CD4-positive, alpha-beta T cell treated with Interleukin-2 at 100 ng/mL for 4 hours (primary cell): ENCODE data around the gene NDUFB10.

Source experiments
- DNase-seq: peaks from one replicate; pipeline ENCODE4 v3.0.0-alpha.2; 2020; ENCODE audit warnings: low spot score

The NDUFB10 gene

GRCh38 chr16:1984347-1985225, 25.2 kb downstream of the NDUFB10 start:
- DNase-seq: no peak

- no peak for DNase-seq
These were observed 26.3 kb downstream of the NDUFB10 start for GRCh38 chr16:1985466-1986150.

- no peak for DNase-seq
These were observed 27.9 kb downstream of the NDUFB10 start for GRCh38 chr16:1987198-1987597.

GRCh38 chr16:1989209-1990100, 30.1 kb downstream of the NDUFB10 start, which contains the start of gene SYNGR3:
TSS of gene SYNGR3 (plus strand) at chr16:1989970. CDS start at chr16:1990103, 133 bp downstream.
- no peak for DNase-seq

DNA sequence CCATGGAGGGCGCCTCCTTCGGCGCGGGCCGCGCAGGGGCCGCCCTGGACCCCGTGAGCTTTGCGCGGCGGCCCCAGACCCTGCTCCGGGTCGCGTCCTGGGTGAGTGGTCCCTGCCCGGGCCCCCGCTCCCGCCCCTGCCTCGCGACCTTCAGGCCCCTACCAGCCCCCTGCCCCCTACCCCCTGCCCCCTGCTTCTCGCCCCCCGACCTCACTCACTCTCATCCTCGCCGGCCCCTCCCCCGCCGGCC, 30.7 kb downstream of the NDUFB10 start:
- no peak for DNase-seq

GRCh38 chr16:1990351-1991134, 31.2 kb downstream of the NDUFB10 start:
- peak; percentile 42 for DNase-seq

- peak; percentile 66 for DNase-seq
These were observed 31.8 kb downstream of the NDUFB10 start for GRCh38 chr16:1991135-1991551.

DNA sequence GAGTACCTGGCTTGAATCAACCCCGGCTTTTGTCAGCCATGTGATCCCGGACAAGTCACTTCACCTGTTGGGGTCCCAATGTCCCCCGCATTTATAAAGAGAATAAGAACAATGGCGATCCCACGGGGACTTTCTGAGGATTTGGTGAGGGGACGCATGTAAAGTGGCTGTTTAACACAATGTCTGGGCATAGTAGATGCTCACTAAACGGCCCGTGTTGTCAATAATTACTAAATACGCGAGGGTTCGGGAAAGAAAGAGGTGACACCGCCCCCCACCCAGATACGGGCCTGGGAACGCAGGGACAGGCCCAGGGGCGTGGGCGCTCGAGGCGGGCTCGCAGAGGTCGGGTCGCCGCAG, 32.2 kb downstream of the NDUFB10 start:
- no peak for DNase-seq

DNA sequence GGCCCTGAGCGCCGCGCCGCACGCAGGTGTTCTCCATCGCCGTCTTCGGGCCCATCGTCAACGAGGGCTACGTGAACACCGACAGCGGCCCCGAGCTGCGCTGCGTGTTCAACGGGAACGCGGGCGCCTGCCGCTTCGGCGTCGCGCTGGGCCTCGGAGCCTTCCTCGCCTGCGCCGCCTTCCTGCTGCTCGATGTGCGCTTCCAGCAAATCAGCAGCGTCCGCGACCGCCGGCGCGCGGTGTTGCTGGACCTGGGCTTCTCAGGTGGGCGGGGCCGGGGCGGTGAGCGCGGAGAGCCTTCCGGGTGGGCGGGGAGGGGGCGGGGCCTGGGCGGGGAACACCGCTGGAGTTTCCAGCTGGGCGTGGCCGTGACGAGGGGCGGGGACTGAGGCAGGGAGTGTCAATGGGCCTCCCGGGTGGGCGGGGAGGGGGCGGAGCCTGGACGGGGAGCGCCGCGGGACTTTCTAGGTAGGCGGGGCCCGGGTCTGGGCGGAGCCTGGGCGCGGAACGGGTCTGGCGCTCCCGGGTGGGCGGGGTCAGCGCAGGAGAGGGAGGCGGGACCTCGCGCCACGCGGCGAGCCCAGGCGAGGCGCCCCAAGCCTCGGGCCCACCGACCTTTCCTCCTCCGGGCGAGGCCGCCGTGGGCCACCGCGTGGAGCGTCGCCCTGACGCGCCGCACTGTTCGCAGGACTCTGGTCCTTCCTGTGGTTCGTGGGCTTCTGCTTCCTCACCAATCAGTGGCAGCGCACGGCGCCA, 32.8 kb downstream of the NDUFB10 start:
- DNase-seq: peak; percentile 97

- DNase-seq: no peak
These were observed 33.5 kb downstream of the NDUFB10 start for GRCh38 chr16:1992704-1993317.

DNA sequence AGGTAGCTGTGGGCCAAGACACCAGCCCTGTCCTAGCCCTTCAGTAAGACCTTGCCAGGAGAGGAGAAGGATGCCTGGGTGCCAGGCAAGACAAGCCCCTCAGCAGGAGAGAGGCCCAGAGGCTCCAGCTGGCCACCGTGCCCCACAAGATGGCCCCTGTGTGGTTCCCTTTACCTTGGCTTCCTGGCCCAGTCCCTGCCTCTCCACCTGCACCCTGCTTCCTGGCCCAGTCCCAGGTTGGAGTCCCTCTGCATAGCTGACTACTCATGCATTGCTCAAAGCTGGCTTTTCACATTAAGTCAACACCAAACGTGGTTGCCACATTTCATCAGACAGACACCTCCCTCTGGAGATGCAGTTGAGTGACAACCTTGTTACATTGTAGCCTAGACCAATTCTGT, 34.4 kb downstream of the NDUFB10 start:
- DNase-seq: no peak

GRCh38 chr16:1997494-1998359, 38.4 kb downstream of the NDUFB10 start:
- no peak for DNase-seq

DNA sequence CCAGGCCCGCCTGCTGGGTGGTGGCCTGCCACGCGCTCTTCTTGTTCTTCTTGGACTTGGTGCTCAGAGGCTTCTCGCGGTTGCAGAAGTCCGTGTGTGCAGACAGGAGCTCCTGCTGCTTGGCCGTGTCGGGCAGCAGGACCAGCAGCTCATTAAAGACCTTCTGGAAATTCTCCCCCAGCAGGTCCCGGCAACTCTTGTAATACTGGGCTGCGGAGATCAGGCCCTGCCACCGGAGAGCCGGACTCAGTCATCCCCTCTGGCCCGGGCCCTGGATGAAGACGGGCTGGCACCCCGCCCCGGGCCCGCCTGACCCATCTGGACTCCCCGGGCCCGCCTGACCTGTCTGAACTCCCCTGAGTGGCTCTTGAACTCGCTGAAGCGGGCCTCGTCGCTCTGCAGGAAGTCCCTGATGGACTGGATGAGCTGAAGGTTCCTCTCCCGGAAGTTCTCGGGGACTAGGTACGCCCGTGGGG, 39.1 kb downstream of the NDUFB10 start:
- no peak for DNase-seq

GRCh38 chr16:1998852-1999801, 39.8 kb downstream of the NDUFB10 start:
- DNase-seq: no peak

DNA sequence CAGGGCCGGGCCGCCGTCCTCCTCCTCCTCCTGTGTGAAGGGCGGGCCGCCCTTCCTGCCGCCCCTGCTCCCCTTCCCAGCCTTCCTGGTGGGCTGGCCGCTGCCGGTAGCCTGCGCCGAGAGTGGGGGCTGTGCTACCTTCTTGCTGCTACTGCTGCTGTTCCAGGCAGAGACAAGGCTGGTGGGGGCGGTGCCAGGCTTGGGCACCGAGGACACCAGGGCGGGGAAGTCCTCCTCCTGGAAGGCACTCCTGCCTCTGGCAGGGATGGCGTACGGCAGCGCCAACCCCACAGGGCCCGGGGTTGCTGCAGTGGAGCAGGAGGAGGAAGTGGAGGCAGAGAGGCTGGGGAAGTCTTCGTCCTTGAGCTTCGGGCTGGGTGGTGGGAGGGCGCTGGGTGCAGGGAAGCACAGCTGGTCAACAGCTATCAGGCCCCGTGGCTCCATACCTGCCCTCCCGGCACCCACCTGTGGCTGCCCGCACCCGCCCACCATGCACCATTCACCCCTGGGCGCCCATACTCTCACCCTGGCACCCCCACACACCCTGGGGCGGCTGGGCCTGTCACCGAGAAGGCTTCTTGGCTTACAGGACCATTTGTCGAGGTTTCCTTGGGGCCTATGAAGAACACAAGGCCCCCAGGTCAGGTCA, 40.7 kb downstream of the NDUFB10 start:
- DNase-seq: no peak

- no peak for DNase-seq
These were observed 41.7 kb downstream of the NDUFB10 start for GRCh38 chr16:2001035-2001434.

GRCh38 chr16:2001456-2002355, 42.4 kb downstream of the NDUFB10 start:
- no peak for DNase-seq
